WI38 (cell line): ENCODE results near the gene PAXIP1.

Experiments
- H3K4me3 ChIP-seq: 2 replicates; pipeline ENCODE4 v1.5.1; 2011; ENCODE audit warnings: low read depth, mild to moderate bottlenecking, control low read depth, low read length
- CTCF ChIP-seq: IDR thresholded peaks from 2 replicates; pipeline ENCODE4 v1.5.1; 2012; ENCODE audit warnings: low read depth, mild to moderate bottlenecking, control low read depth, low read length

The PAXIP1 gene

GRCh38 chr7:155003376-155004214 is 671 bp upstream of the PAXIP1 start:
- no peak for TF ChIP-seq CTCF

GRCh38 chr7:155002411-155003091 is 373 bp downstream of the PAXIP1 start:
- TF ChIP-seq CTCF = no peak
- H3K4me3 ChIP-seq = peak overlapping the region; percentile 69

More at GRCh38 chr7:155003376-155004214, 671 bp upstream of the PAXIP1 start:
- peak overlapping the region; percentile 87 for H3K4me3 ChIP-seq

- no peak for TF ChIP-seq CTCF
- H3K4me3 ChIP-seq = peak overlapping the region; percentile 69
Measured at GRCh38 chr7:155001756-155002410, 1.0 kb downstream of the PAXIP1 start.

GRCh38 chr7:155000795-155001194 is 2.1 kb downstream of the PAXIP1 start:
- H3K4me3 ChIP-seq = no peak overlapping the region
- no peak for TF ChIP-seq CTCF

GRCh38 chr7:154998481-154998880 is 4.4 kb downstream of the PAXIP1 start:
- H3K4me3 ChIP-seq = no peak overlapping the region
- TF ChIP-seq CTCF = no peak

GRCh38 chr7:154997840-154998370 is 5.0 kb downstream of the PAXIP1 start:
- no peak overlapping the region for H3K4me3 ChIP-seq
- TF ChIP-seq CTCF = no peak

GRCh38 chr7:154996756-154997155 is 6.2 kb downstream of the PAXIP1 start:
- no peak overlapping the region for H3K4me3 ChIP-seq
- no peak for TF ChIP-seq CTCF
